PFSK-1 (cell line): ENCODE results near the gene CNTFR.

Experiments
- FOXP2 ChIP-seq: optimal IDR thresholded peaks from 2 replicates; pipeline ENCODE3; 2011; ENCODE audit warnings: borderline replicate concordance, control low read depth, inconsistent platforms; ENCODE audit not compliant: insufficient read depth; ENCODE audit errors: extremely low read length, extremely low read depth
- POLR2AphosphoS5 ChIP-seq: IDR thresholded peaks from 2 replicates; pipeline ENCODE4 v1.6.1; 2012; ENCODE audit warnings: low read depth, mild to moderate bottlenecking, control low read depth, low read length, moderate library complexity
- REST ChIP-seq, 2 experiments: IDR thresholded peaks; 2 replicates each; pipeline versions ENCODE4 v1.6.1 to v1.8.0; 2011 to 2012; ENCODE audit warnings: low read depth in 2 of 2, low read length in 2 of 2, control low read depth in 1 of 2, inconsistent platforms in 1 of 2, mild to moderate bottlenecking in 1 of 2, moderate library complexity in 1 of 2; ENCODE audit not compliant: insufficient read depth in 1 of 2
- SIN3A ChIP-seq: IDR thresholded peaks from 2 replicates; pipeline ENCODE4 v1.6.1; 2012; ENCODE audit warnings: mild to moderate bottlenecking, low read length, moderate library complexity, borderline replicate concordance; ENCODE audit not compliant: insufficient read depth
- TAF1 ChIP-seq: IDR thresholded peaks from 2 replicates; pipeline ENCODE4 v1.6.1; 2012; ENCODE audit warnings: low read length, control low read depth, borderline replicate concordance; ENCODE audit not compliant: insufficient read depth

Gene CNTFR

GRCh38 chr9:34521406-34522045, 68.0 kb downstream of the CNTFR start:
- no peak for TF ChIP-seq SIN3A
- no peak for TF ChIP-seq TAF1
- TF ChIP-seq FOXP2, result no peak
- TF ChIP-seq REST (IDR thresholded peaks at IDR 0.05; ENCODE audit: insufficient read depth in 1 of 2, low read depth in 2 of 2, low read length in 2 of 2), result no peak
- no peak for TF ChIP-seq POLR2AphosphoS5

- no peak for TF ChIP-seq FOXP2
- TF ChIP-seq REST (IDR thresholded peaks at IDR 0.05; ENCODE audit: insufficient read depth in 1 of 2, low read depth in 2 of 2, low read length in 2 of 2), result no peak
- no peak for TF ChIP-seq TAF1
- no peak for TF ChIP-seq POLR2AphosphoS5
- no peak for TF ChIP-seq SIN3A
Measured at GRCh38 chr9:34520505-34521385, 68.8 kb downstream of the CNTFR start.

GRCh38 chr9:34520096-34520495, 69.4 kb downstream of the CNTFR start:
- no peak for TF ChIP-seq SIN3A
- TF ChIP-seq FOXP2, result no peak
- no peak for TF ChIP-seq POLR2AphosphoS5
- TF ChIP-seq REST (IDR thresholded peaks at IDR 0.05; ENCODE audit: insufficient read depth in 1 of 2, low read depth in 2 of 2, low read length in 2 of 2), result no peak
- no peak for TF ChIP-seq TAF1

- TF ChIP-seq FOXP2, result no peak
- TF ChIP-seq REST (IDR thresholded peaks at IDR 0.05; ENCODE audit: insufficient read depth in 1 of 2, low read depth in 2 of 2, low read length in 2 of 2), result no peak
- no peak for TF ChIP-seq TAF1
- no peak for TF ChIP-seq POLR2AphosphoS5
- TF ChIP-seq SIN3A, result no peak
Measured at GRCh38 chr9:34519321-34520020, 70.1 kb downstream of the CNTFR start.
